Keratinocyte (primary cell): ENCODE measurements around the gene MSTN. TPM values are rescaled to one million over a fixed set of nuclear protein-coding genes. Genes with fewer than 3 reads are reported as not detected.

Experiments
- DNase-seq: peaks from one replicate; pipeline ENCODE4 v3.0.0-alpha.2; 2011; ENCODE audit warnings: low read depth, missing footprints, low spot score
- FAIRE-seq: peaks from 2 replicates; lab custom pipeline; 2011; peaks lifted over from hg19 to GRCh38; lab: Jason Lieb, UNC
- H2AFZ ChIP-seq: 2 replicates; pipeline ENCODE4 v1.6.0; 2012; ENCODE audit warnings: low read length, control low read depth, inconsistent platforms; ENCODE audit not compliant: control insufficient read depth
- H3K27ac ChIP-seq: 2 replicates; pipeline ENCODE4 v1.5.1; 2011; ENCODE audit warnings: low read length; ENCODE audit not compliant: control insufficient read depth, insufficient read depth
- H3K27me3 ChIP-seq: 3 replicates; pipeline ENCODE4 v1.6.0; 2011; ENCODE audit warnings: low read length; ENCODE audit not compliant: control insufficient read depth, insufficient read depth; ENCODE audit errors: extremely low read depth
- H3K36me3 ChIP-seq, 2 experiments: 2 replicates in 1 of 2; 3 replicates in 1 of 2; pipeline ENCODE4 v1.5.1; 2011; ENCODE audit warnings: low read length in 2 of 2, mild to moderate bottlenecking in 1 of 2; ENCODE audit not compliant: control insufficient read depth in 2 of 2, insufficient read depth in 2 of 2; ENCODE audit errors: extremely low read depth in 1 of 2
- H3K4me1 ChIP-seq: 3 replicates; pipeline ENCODE4 v1.5.1; 2011; ENCODE audit warnings: low read length; ENCODE audit not compliant: control insufficient read depth, insufficient read depth; ENCODE audit errors: extremely low read depth
- H3K4me2 ChIP-seq: 3 replicates; pipeline ENCODE4 v1.6.0; 2011; ENCODE audit warnings: low read depth, low read length; ENCODE audit not compliant: control insufficient read depth, insufficient read depth; ENCODE audit errors: extremely low read depth
- H3K4me3 ChIP-seq, 3 experiments: fragments of 200-600 bp in 1 of 3; sonication (generic) in 1 of 3; 2 replicates in 2 of 3; 3 replicates in 1 of 3; pipeline ENCODE4 v1.5.1; 2011 to 2016; ENCODE audit warnings: low read length in 3 of 3, mild to moderate bottlenecking in 3 of 3, control low read depth in 2 of 3, inconsistent platforms in 1 of 3, low read depth in 1 of 3, mixed read lengths in 1 of 3, mixed run types in 1 of 3, moderate library complexity in 1 of 3; ENCODE audit not compliant: control insufficient read depth in 2 of 3, insufficient read depth in 2 of 3; ENCODE audit errors: extremely low read depth in 1 of 3
- H3K79me2 ChIP-seq: 2 replicates; pipeline ENCODE4 v1.6.0; 2012; ENCODE audit warnings: low read length; ENCODE audit not compliant: control insufficient read depth, insufficient read depth
- H3K9ac ChIP-seq: 3 replicates; pipeline ENCODE4 v1.6.0; 2011; ENCODE audit warnings: low read length; ENCODE audit not compliant: control insufficient read depth, insufficient read depth; ENCODE audit errors: extremely low read depth
- H3K9me1 ChIP-seq: 3 replicates; pipeline ENCODE4 v1.6.0; 2011; ENCODE audit warnings: low read length; ENCODE audit not compliant: control insufficient read depth, insufficient read depth; ENCODE audit errors: extremely low read depth
- H3K9me3 ChIP-seq: 2 replicates; pipeline ENCODE4 v1.5.1; 2012; ENCODE audit warnings: low read depth, low read length; ENCODE audit not compliant: control insufficient read depth
- H4K20me1 ChIP-seq: 3 replicates; pipeline ENCODE4 v1.6.0; 2011; ENCODE audit warnings: low read length; ENCODE audit not compliant: control insufficient read depth, insufficient read depth; ENCODE audit errors: extremely low read depth
- EZH2 ChIP-seq: IDR thresholded peaks from one replicate; pipeline ENCODE4 v1.6.1; 2012; ENCODE audit warnings: inconsistent platforms, mild to moderate bottlenecking, low read length, moderate library complexity
- dilution Hi-C: fragments of 300-500 bp; cut with MboI; formaldehyde crosslinking; loops from one replicate; pipeline ENCODE4 v1.7.0; 2020; ENCODE audit warnings: low sequenced_read_pairs; ENCODE audit not compliant: extremely low pct_ligation_motif_present
- polyA plus RNA-seq, 5 experiments: library from polyadenylated mRNA; depleted of rRNA in 3 of 5; stranded (reverse) in 3 of 5; stranded (forward) in 1 of 5; unstranded in 1 of 5; fragments of >200 nt; gene quantifications; 1 replicate in 1 of 5; 2 replicates in 3 of 5; 3 replicates in 1 of 5; pipeline versions ENCODE4 v1.2.1 to v1.2.3, GENCODE V29; 2011 to 2012; ENCODE audit warnings: missing spikeins in 2 of 5, low read depth in 1 of 5, low replicate concordance in 1 of 5
- TF ChIP-seq, protein P1 (sequence below), 3 experiments: IDR thresholded peaks in 1 of 3; conservative IDR thresholded peaks in 1 of 3; optimal IDR thresholded peaks in 1 of 3; 2 replicates in 2 of 3; 3 replicates in 1 of 3; pipeline versions ENCODE3 to v1.5.1; 2011; ENCODE audit warnings: low read length in 3 of 3, mild to moderate bottlenecking in 3 of 3, moderate library complexity in 2 of 3, control low read depth in 1 of 3, inconsistent platforms in 1 of 3; ENCODE audit not compliant: insufficient read depth in 2 of 3; ENCODE audit errors: extremely low read depth in 1 of 3

The MSTN gene
- polyA plus RNA-seq, 1 donor (not counting 4 experiments of a cell fraction or from before 2014, with no cell fraction given), result not detected

DNA sequence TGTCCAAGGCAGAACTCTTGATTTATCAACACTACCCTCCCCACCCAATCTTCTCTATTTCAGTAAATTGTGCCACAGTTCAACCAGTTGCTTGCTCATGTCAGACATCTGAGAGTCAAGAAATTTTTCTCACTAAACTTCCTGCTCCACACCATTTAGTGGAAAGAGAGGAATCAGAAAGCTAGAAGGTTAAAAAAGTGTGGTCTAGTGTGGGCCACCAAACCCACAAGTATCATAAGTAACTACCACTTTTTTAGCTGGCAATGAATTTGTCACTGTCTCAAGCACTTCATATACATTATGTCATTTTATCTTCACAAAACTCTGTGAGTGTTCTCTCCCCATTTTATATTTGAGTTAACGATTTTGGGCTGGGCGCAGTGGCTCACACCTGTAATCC lies 16.6 kb upstream of the MSTN start:
- FAIRE-seq (no peak), DNase-seq (no peak)
- Histone ChIP-seq H3K9me1 (no peaks in the 10 kb centered on the region), H3K9ac (no peak overlapping the region), H3K27ac (no peak overlapping the region), H3K4me1 (no peaks in the 10 kb centered on the region), H4K20me1 (no peaks in the 10 kb centered on the region), H3K27me3 (no peaks in the 10 kb centered on the region), H3K4me2 (no peak overlapping the region), H3K9me3 (no peaks in the 10 kb centered on the region), H2AFZ (no peak overlapping the region), H3K79me2 (no peaks in the 10 kb centered on the region), H3K4me3 (no peak overlapping the region), H3K36me3 (no peaks in the 10 kb centered on the region)
- dilution Hi-C loops, result no loop called here
- TF ChIP-seq, protein P1, sequence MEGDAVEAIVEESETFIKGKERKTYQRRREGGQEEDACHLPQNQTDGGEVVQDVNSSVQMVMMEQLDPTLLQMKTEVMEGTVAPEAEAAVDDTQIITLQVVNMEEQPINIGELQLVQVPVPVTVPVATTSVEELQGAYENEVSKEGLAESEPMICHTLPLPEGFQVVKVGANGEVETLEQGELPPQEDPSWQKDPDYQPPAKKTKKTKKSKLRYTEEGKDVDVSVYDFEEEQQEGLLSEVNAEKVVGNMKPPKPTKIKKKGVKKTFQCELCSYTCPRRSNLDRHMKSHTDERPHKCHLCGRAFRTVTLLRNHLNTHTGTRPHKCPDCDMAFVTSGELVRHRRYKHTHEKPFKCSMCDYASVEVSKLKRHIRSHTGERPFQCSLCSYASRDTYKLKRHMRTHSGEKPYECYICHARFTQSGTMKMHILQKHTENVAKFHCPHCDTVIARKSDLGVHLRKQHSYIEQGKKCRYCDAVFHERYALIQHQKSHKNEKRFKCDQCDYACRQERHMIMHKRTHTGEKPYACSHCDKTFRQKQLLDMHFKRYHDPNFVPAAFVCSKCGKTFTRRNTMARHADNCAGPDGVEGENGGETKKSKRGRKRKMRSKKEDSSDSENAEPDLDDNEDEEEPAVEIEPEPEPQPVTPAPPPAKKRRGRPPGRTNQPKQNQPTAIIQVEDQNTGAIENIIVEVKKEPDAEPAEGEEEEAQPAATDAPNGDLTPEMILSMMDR (optimal IDR thresholded peaks at IDR 0.05 in 1 of 3, IDR thresholded peaks at IDR 0.05 in 1 of 3, conservative IDR thresholded peaks at IDR 0.05 in 1 of 3; ENCODE audit: extremely low read depth in 1 of 3, insufficient read depth in 2 of 3, low read length in 3 of 3), result no peak
- TF ChIP-seq EZH2, result no peak

DNA sequence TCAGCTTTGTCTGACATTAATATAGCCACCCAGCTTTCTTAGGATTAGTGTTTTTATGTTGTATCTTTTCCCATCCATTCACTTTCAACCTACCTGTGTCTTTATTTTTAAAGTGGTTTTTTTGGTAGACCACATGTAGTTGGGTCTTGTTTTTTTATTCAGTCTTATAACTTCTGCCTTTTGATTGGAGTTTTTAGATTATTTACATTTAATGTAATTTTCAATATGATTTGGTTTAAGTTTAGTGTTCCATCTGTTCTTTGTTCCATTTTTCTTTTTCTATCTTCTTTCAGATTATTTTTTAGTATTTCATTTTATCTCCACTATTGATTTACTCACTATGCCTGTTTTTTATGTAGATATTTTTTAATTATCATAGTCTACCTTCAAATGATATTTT lies 13.1 kb upstream of the MSTN start:
- Histone ChIP-seq H3K27ac (no peak overlapping the region), H2AFZ (no peak overlapping the region), H3K27me3 (no peaks in the 10 kb centered on the region), H3K4me1 (no peaks in the 10 kb centered on the region), H3K4me3 (no peak overlapping the region), H3K9ac (no peak overlapping the region), H3K79me2 (no peaks in the 10 kb centered on the region), H3K4me2 (no peak overlapping the region), H4K20me1 (no peaks in the 10 kb centered on the region), H3K36me3 (no peaks in the 10 kb centered on the region), H3K9me3 (no peaks in the 10 kb centered on the region), H3K9me1 (no peaks in the 10 kb centered on the region)
- dilution Hi-C loops, result no loop called here
- DNase-seq (no peak), FAIRE-seq (no peak)
- TF ChIP-seq, protein P1 (optimal IDR thresholded peaks at IDR 0.05 in 1 of 3, IDR thresholded peaks at IDR 0.05 in 1 of 3, conservative IDR thresholded peaks at IDR 0.05 in 1 of 3; ENCODE audit: extremely low read depth in 1 of 3, insufficient read depth in 2 of 3, low read length in 3 of 3), result no peak
- no peak for TF ChIP-seq EZH2
